Fibroblast of skin of left biceps (primary cell): ENCODE measurements around the gene SAP130.

Experiments used
- DNase-seq, 2 experiments: peaks; one replicate each; pipeline ENCODE4 v3.0.0-alpha.2; 2013; ENCODE audit warnings: low read depth in 2 of 2

SAP130 gene

GRCh38 chr2:128026448-128027277 lies 1.2 kb downstream of the SAP130 start:
- no peak for DNase-seq

- DNase-seq = no peak
Observed at GRCh38 chr2:128024816-128025215, 3.0 kb downstream of the SAP130 start.

- no peak for DNase-seq
Observed at GRCh38 chr2:128017561-128017960, 10.3 kb downstream of the SAP130 start.

- no peak for DNase-seq
Observed at GRCh38 chr2:128016620-128017019, 11.2 kb downstream of the SAP130 start.

- DNase-seq = no peak
Observed at GRCh38 chr2:128012698-128013097, 15.2 kb downstream of the SAP130 start.

- no peak for DNase-seq
Observed at GRCh38 chr2:128008074-128008672, 19.7 kb downstream of the SAP130 start.

GRCh38 chr2:128004509-128004908 lies 23.4 kb downstream of the SAP130 start:
- DNase-seq = no peak

- DNase-seq = no peak
Observed at GRCh38 chr2:128003463-128003862, 24.4 kb downstream of the SAP130 start.

- DNase-seq = no peak
Observed at GRCh38 chr2:127996160-127996559, 31.7 kb downstream of the SAP130 start.

- DNase-seq = no peak
Observed at GRCh38 chr2:127995725-127996124, 32.1 kb downstream of the SAP130 start.

- no peak for DNase-seq
Observed at GRCh38 chr2:127993659-127994058, 34.2 kb downstream of the SAP130 start.

GRCh38 chr2:127991742-127992141 lies 36.1 kb downstream of the SAP130 start:
- no peak for DNase-seq

- DNase-seq = no peak
Observed at GRCh38 chr2:127986548-127987079, 41.2 kb downstream of the SAP130 start.

GRCh38 chr2:127985735-127986134 lies 42.1 kb downstream of the SAP130 start:
- no peak for DNase-seq

- no peak for DNase-seq
Observed at GRCh38 chr2:127985026-127985734, 42.7 kb downstream of the SAP130 start.

GRCh38 chr2:127984551-127984950 lies 43.3 kb downstream of the SAP130 start:
- DNase-seq = no peak

GRCh38 chr2:127969446-127969845 lies 58.4 kb downstream of the SAP130 start:
- no peak for DNase-seq

GRCh38 chr2:127968610-127969339 lies 59.1 kb downstream of the SAP130 start:
- DNase-seq = no peak

- DNase-seq = no peak
Observed at GRCh38 chr2:127961729-127962128, 66.1 kb downstream of the SAP130 start.

GRCh38 chr2:127957240-127957639 lies 70.6 kb downstream of the SAP130 start:
- no peak for DNase-seq

- DNase-seq = no peak
Observed at GRCh38 chr2:127954857-127955256, 73.0 kb downstream of the SAP130 start.

GRCh38 chr2:127953849-127954248 lies 74.0 kb downstream of the SAP130 start:
- peak in 1 of 2 experiments; percentile 13 for DNase-seq
